OCI-LY1 (cell line): ENCODE measurements around the gene CADM1.

ENCODE experiments used
- H2AFZ ChIP-seq: fragments of 200-600 bp; sonication (generic), shearing (Covaris generic); 2 replicates; pipeline ENCODE4 v1.6.0; 2014; ENCODE audit warnings: antibody characterized with exemption, mild to moderate bottlenecking, low read length
- H3F3A ChIP-seq: fragments of 200-600 bp; sonication (generic), shearing (Covaris generic); 2 replicates; pipeline ENCODE4 v1.6.0; 2014; ENCODE audit warnings: mild to moderate bottlenecking, antibody characterized with exemption, low read length, moderate library complexity; ENCODE audit not compliant: insufficient read depth
- H3K27ac ChIP-seq: fragments of 200-600 bp; sonication (generic); 2 replicates; pipeline ENCODE4 v1.5.1; 2014; ENCODE audit warnings: low read length, mixed run types, mild to moderate bottlenecking, low read depth; ENCODE audit not compliant: poor library complexity, severe bottlenecking
- H3K27me3 ChIP-seq: fragments of 200-600 bp; sonication (generic); 2 replicates; pipeline ENCODE4 v1.6.0; 2014; ENCODE audit warnings: antibody characterized with exemption, mild to moderate bottlenecking, low read length, moderate library complexity; ENCODE audit not compliant: insufficient read depth
- H3K36me3 ChIP-seq: fragments of 200-600 bp; sonication (generic); 2 replicates; pipeline ENCODE4 v1.6.1; 2014; ENCODE audit warnings: mild to moderate bottlenecking, antibody characterized with exemption, low read length, moderate library complexity, mixed read lengths; ENCODE audit not compliant: insufficient read depth
- H3K4me1 ChIP-seq: fragments of 200-600 bp; sonication (generic); 2 replicates; pipeline ENCODE4 v1.5.1; 2014; ENCODE audit warnings: mild to moderate bottlenecking, low read length, moderate library complexity; ENCODE audit not compliant: insufficient read depth, severe bottlenecking
- H3K4me2 ChIP-seq: fragments of 200-600 bp; sonication (generic), shearing (Covaris generic); 2 replicates; pipeline ENCODE4 v1.6.1; 2014; ENCODE audit warnings: low read length
- H3K4me3 ChIP-seq: fragments of 200-600 bp; sonication (generic); 2 replicates; pipeline ENCODE4 v1.5.1; 2014; ENCODE audit warnings: low read length, low read depth, mild to moderate bottlenecking, mixed read lengths; ENCODE audit not compliant: poor library complexity, severe bottlenecking
- H3K79me2 ChIP-seq: fragments of 200-600 bp; shearing (Covaris generic); 2 replicates; pipeline ENCODE4 v1.6.1; 2016; ENCODE audit warnings: mixed run types, low read length, mixed read lengths; ENCODE audit not compliant: insufficient read depth
- H3K9ac ChIP-seq: fragments of 200-600 bp; sonication (generic), shearing (Covaris generic); 2 replicates; pipeline ENCODE4 v1.6.1; 2014; ENCODE audit warnings: mild to moderate bottlenecking, low read length, mixed read lengths
- H3K9me2 ChIP-seq: fragments of 200-600 bp; sonication (generic), shearing (Covaris generic); 2 replicates; pipeline ENCODE4 v1.6.1; 2014; ENCODE audit warnings: low read depth, mild to moderate bottlenecking, low read length, mixed read lengths
- H3K9me3 ChIP-seq: fragments of 200-600 bp; shearing (Covaris generic); 2 replicates; pipeline ENCODE4 v1.6.1; 2014; ENCODE audit warnings: low read length, mixed read lengths
- H4K20me1 ChIP-seq: fragments of 200-600 bp; sonication (generic), shearing (Covaris generic); 2 replicates; pipeline ENCODE4 v1.6.0; 2016; ENCODE audit warnings: mild to moderate bottlenecking, low read length; ENCODE audit not compliant: insufficient read depth
- EZH2 ChIP-seq: fragments of 200-600 bp; sonication (generic), shearing (Covaris generic); IDR thresholded peaks from 2 replicates; pipeline ENCODE4 v1.8.0; 2017; ENCODE audit warnings: borderline replicate concordance, mixed run types, mild to moderate bottlenecking, antibody characterized with exemption, low read length, moderate library complexity, mixed read lengths
- TF ChIP-seq, protein P1 (sequence below): fragments of 200-600 bp; sonication (generic), shearing (Covaris generic); IDR thresholded peaks from 2 replicates; pipeline ENCODE4 v1.5.1; 2017; ENCODE audit warnings: mild to moderate bottlenecking, antibody characterized with exemption, low read length, moderate library complexity, mixed read lengths

Gene CADM1

DNA sequence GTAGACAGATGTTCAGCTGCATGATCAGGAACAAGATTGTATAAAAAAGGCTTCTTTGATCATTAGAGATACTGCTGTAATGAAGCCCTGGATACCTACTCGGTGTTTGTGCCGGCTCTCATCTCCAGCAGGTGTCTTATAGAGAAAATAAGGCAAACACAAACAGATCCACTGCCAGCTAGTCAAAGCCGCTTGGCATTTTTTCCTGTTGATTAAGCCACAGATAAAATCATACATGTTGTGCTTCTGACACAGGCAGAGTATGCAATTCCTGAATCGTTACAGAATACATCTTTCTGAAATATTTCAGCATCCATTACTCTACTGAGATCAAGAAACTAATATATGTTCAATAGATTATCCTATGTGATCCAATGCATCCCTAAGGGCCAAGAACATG is 206.9 kb downstream of the CADM1 start:
- no peaks in the 10 kb centered on the region for H3K79me2 ChIP-seq
- no peaks in the 10 kb centered on the region for H4K20me1 ChIP-seq

DNA sequence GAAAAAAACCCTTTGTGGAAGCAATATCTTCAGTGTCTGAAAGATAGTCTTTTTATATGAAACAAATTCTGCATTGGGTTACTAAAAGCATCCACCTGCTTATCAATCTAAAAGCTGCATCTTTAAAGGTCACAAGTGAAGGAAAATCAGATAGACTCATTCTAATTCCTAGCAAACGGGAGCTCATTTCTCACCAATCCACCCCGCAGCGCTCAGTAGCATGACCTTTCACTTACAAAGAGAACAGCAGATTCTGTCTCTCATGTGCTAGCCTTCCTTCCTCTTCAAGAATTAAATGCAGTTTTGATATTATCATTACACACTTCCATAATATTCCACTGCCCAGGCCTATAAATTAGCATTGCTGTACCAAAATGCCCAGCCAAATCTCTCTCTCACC is 212.9 kb downstream of the CADM1 start:
- Histone ChIP-seq H3K79me2 (no peaks in the 10 kb centered on the region), H4K20me1 (no peaks in the 10 kb centered on the region), H3K4me2 (no peak overlapping the region), H3K27me3 (no peaks in the 10 kb centered on the region), H3K4me1 (no peaks in the 10 kb centered on the region), H3K36me3 (no peaks in the 10 kb centered on the region), H3K9me3 (no peaks in the 10 kb centered on the region), H2AFZ (no peak overlapping the region), H3K9me2 (no peaks in the 10 kb centered on the region), H3K9ac (no peak overlapping the region), H3K27ac (no peak overlapping the region), H3K4me3 (no peak overlapping the region), H3F3A (no peaks in the 10 kb centered on the region)
- no peak for TF ChIP-seq EZH2
- TF ChIP-seq, protein P1, sequence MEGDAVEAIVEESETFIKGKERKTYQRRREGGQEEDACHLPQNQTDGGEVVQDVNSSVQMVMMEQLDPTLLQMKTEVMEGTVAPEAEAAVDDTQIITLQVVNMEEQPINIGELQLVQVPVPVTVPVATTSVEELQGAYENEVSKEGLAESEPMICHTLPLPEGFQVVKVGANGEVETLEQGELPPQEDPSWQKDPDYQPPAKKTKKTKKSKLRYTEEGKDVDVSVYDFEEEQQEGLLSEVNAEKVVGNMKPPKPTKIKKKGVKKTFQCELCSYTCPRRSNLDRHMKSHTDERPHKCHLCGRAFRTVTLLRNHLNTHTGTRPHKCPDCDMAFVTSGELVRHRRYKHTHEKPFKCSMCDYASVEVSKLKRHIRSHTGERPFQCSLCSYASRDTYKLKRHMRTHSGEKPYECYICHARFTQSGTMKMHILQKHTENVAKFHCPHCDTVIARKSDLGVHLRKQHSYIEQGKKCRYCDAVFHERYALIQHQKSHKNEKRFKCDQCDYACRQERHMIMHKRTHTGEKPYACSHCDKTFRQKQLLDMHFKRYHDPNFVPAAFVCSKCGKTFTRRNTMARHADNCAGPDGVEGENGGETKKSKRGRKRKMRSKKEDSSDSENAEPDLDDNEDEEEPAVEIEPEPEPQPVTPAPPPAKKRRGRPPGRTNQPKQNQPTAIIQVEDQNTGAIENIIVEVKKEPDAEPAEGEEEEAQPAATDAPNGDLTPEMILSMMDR = no peak

More for the DNA sequence above, 206.9 kb downstream of the CADM1 start:
- H3K4me3 ChIP-seq = no peak overlapping the region
- no peak overlapping the region for H2AFZ ChIP-seq
- H3F3A ChIP-seq = no peaks in the 10 kb centered on the region
- no peak overlapping the region for H3K9ac ChIP-seq
- no peaks in the 10 kb centered on the region for H3K27me3 ChIP-seq
- no peaks in the 10 kb centered on the region for H3K9me3 ChIP-seq
- no peaks in the 10 kb centered on the region for H3K36me3 ChIP-seq
- TF ChIP-seq, protein P1 = no peak
- TF ChIP-seq EZH2 = no peak
- H3K4me2 ChIP-seq = no peak overlapping the region
- no peak overlapping the region for H3K27ac ChIP-seq
- H3K9me2 ChIP-seq = no peaks in the 10 kb centered on the region
- H3K4me1 ChIP-seq = peaks cover 7% of the 10 kb centered on the region

GRCh38 chr11:115290893-115291292 is 213.3 kb downstream of the CADM1 start:
- Histone ChIP-seq H3K9me3 (no peaks in the 10 kb centered on the region), H3K4me3 (no peak overlapping the region), H3K36me3 (no peaks in the 10 kb centered on the region), H3K27ac (no peak overlapping the region), H3K4me2 (no peak overlapping the region), H3K9me2 (no peaks in the 10 kb centered on the region), H3F3A (no peaks in the 10 kb centered on the region), H4K20me1 (no peaks in the 10 kb centered on the region), H3K4me1 (no peaks in the 10 kb centered on the region), H3K9ac (no peak overlapping the region), H3K79me2 (no peaks in the 10 kb centered on the region), H2AFZ (no peak overlapping the region), H3K27me3 (no peaks in the 10 kb centered on the region)
- TF ChIP-seq, protein P1 = no peak
- TF ChIP-seq EZH2 = no peak
